ENCODE data around the gene PTPRN2.

The PTPRN2 gene

DNA sequence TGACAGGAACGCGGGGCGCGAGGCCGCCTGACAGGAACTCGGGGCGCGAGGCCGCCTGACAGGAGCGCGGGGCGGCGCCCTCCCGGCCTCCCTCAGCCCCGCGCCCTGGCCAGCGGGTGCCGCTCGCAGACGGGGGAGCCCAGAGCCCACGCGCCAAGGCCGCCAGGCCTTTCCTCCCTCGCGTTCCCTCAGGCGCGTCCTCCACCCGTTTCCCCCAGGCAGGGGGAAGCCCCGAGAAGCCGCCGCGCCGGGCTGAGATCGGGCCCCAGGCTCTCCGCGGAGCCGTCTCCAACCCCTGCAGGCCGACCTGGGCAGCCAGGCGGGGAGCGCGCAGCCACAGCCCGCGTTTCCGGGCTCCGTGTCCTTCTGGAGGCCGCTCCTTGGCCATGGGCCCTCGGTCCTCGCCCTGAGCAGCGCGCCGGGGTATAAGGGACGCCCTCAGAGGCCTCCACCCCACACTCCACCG is 17.7 kb downstream of the PTPRN2 start:
- TF ChIP-seq, protein P1, sequence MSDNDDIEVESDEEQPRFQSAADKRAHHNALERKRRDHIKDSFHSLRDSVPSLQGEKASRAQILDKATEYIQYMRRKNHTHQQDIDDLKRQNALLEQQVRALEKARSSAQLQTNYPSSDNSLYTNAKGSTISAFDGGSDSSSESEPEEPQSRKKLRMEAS (IDR thresholded peaks at IDR 0.05; ENCODE audit: low read depth, low read length) = no peak
- TF ChIP-seq POLR2A (IDR thresholded peaks at IDR 0.05; ENCODE audit: extremely low read depth, insufficient read length) (no peak), MYC (IDR thresholded peaks at IDR 0.05; ENCODE audit: low read depth, low read length) (no peak)
- TF ChIP-seq, protein P2, sequence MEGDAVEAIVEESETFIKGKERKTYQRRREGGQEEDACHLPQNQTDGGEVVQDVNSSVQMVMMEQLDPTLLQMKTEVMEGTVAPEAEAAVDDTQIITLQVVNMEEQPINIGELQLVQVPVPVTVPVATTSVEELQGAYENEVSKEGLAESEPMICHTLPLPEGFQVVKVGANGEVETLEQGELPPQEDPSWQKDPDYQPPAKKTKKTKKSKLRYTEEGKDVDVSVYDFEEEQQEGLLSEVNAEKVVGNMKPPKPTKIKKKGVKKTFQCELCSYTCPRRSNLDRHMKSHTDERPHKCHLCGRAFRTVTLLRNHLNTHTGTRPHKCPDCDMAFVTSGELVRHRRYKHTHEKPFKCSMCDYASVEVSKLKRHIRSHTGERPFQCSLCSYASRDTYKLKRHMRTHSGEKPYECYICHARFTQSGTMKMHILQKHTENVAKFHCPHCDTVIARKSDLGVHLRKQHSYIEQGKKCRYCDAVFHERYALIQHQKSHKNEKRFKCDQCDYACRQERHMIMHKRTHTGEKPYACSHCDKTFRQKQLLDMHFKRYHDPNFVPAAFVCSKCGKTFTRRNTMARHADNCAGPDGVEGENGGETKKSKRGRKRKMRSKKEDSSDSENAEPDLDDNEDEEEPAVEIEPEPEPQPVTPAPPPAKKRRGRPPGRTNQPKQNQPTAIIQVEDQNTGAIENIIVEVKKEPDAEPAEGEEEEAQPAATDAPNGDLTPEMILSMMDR (IDR thresholded peaks at IDR 0.05; ENCODE audit: low read depth, low read length) = no peak
- no peak overlapping the region for H3K4me3 ChIP-seq (ENCODE audit: low read depth, low read length)
- DNase-seq (ENCODE audit: low read depth) = no peak

DNA sequence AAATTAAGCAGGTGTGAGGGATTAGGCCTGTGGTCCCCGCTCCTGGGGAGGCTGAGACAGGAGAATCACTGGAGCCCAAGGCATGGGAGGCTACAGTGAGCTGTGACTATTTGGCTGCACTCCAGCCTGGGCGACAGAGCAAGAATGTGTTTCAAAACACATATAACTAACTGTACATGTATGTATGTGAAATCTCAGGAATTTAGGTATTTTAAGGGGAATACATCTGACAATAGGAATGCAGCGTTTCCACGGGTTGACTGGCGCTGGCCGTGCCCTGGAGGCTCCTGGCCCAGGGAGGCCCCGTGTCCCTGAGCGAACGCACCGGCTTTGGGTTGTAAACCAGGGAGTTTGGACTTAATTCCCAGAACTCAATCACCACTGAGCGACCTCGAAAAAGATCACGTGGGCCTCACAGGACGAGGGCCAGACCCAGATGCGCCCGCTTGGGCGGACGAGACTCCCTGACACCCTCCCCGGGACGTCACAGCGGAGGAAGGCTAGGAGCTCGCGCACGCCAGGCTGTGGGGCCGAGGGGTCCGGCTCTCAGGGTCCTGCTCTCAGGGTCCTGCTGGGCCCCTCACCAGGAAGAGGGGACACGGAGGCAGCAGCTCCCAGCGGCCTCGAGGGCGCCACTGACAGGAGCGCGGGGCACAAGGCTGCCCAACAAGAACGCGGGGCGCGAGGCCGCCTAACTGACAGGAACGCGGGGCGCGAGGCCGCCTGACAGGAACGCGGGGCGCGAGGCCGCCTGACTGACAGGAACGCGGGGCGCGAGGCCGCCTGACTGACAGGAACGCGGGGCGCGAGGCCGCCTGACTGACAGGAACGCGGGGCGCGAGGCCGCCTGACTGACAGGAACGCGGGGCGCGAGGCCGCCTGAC is 18.4 kb downstream of the PTPRN2 start:
- no peak overlapping the region for H3K4me3 ChIP-seq (ENCODE audit: low read depth, low read length)
- no peak for DNase-seq (ENCODE audit: low read depth)

DNA sequence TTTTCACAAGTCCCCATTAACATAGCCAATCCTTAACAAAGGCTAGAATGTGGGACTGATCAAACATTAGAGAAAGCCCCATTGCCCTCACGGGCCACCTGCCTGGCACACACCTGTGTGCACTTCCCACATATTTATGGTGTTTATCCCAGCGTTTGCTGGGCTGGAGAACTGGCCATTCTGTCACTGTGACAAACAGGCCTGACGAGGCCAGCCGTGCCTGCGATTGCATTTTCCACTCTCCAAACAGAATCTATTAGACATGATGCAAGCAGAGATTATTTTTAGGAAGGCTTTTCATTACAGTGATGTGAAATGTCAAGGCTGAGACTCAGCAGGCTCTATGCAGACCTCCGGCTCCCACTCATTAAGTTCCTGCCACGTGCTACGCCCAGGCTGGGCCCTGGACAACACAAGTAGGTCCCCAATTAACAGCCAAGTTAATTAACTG is 20.4 kb downstream of the PTPRN2 start:
- H3K4me3 ChIP-seq (ENCODE audit: low read depth, low read length) = no peak overlapping the region
- DNase-seq (ENCODE audit: low read depth) = peak; percentile 64
- TF ChIP-seq MYC (IDR thresholded peaks at IDR 0.05; ENCODE audit: low read depth, low read length) = peak; percentile 54; the same call in 1 of the 2 replicates
- TF ChIP-seq, protein P1 (IDR thresholded peaks at IDR 0.05; ENCODE audit: low read depth, low read length) = peak; percentile 87
- TF ChIP-seq POLR2A (IDR thresholded peaks at IDR 0.05; ENCODE audit: extremely low read depth, insufficient read length) = no peak

More for the DNA sequence above, 18.4 kb downstream of the PTPRN2 start:
- no peak for TF ChIP-seq POLR2A (IDR thresholded peaks at IDR 0.05; ENCODE audit: extremely low read depth, insufficient read length)
- TF ChIP-seq, protein P2 (IDR thresholded peaks at IDR 0.05; ENCODE audit: low read depth, low read length) = no peak
- TF ChIP-seq, protein P1 (IDR thresholded peaks at IDR 0.05; ENCODE audit: low read depth, low read length) = no peak
- TF ChIP-seq MYC (IDR thresholded peaks at IDR 0.05; ENCODE audit: low read depth, low read length) = no peak

DNA sequence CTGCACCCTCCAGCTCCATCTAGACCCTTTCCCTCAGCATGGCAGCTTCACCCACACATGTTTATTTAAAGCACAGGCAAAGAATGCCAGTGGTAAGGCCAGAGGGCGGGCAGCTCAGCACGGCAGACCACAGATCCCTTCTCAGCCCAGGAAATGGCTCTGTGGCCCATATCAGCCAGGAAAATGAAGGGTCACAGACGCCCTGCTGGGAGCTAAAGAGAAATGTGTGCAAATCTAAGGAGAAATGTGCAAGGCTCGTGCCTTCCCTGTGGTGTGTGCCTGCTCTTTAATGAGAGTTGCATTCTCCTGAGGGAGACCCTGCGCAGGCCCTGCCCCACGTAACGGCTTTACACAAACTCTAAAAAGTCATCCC is 23.0 kb downstream of the PTPRN2 start:
- no peak overlapping the region for H3K4me3 ChIP-seq (ENCODE audit: low read depth, low read length)
- TF ChIP-seq, protein P1 (IDR thresholded peaks at IDR 0.05; ENCODE audit: low read depth, low read length) = no peak
- no peak for TF ChIP-seq POLR2A (IDR thresholded peaks at IDR 0.05; ENCODE audit: extremely low read depth, insufficient read length)
- TF ChIP-seq MYC (IDR thresholded peaks at IDR 0.05; ENCODE audit: low read depth, low read length) = no peak
- TF ChIP-seq, protein P2 (IDR thresholded peaks at IDR 0.05; ENCODE audit: low read depth, low read length) = no peak
- DNase-seq (ENCODE audit: low read depth) = no peak

DNA sequence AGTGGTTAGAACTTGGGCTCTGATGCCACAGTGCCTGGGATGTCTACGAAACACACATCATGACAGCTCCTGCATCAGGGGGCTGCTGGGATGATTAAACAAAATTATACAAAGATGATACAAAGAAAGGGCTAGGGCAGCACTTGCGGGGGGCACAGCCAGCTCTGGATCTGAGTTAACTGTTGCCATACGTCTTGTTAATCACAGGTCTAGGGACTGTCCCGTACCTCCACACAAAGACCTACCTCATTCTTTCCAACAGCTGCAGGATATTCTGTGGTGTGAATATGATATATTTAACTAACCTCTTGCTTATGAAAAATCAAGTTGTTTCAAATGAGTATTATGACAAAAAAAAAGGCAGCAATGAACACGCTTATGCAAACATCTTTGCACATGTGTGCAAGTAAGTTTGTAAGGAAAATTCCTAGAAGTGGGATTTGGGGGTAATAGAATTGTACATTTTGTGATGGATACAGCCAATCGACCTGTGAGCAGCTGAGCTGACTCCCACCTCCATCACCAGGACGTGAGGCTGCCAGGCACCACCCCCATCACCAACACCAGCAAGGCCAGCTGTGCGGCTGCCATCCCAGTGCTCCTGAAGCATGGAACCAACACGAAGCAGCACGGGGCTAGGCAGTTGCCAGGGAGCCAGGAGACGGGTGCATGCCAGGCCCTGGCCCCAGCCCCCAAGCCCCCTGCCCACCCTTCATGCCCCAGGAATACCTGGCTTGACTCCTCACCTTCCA is 23.5 kb downstream of the PTPRN2 start:
- TF ChIP-seq, protein P2 (IDR thresholded peaks at IDR 0.05; ENCODE audit: low read depth, low read length) = no peak
- no peak overlapping the region for H3K4me3 ChIP-seq (ENCODE audit: low read depth, low read length)
- DNase-seq (ENCODE audit: low read depth) = no peak

DNA sequence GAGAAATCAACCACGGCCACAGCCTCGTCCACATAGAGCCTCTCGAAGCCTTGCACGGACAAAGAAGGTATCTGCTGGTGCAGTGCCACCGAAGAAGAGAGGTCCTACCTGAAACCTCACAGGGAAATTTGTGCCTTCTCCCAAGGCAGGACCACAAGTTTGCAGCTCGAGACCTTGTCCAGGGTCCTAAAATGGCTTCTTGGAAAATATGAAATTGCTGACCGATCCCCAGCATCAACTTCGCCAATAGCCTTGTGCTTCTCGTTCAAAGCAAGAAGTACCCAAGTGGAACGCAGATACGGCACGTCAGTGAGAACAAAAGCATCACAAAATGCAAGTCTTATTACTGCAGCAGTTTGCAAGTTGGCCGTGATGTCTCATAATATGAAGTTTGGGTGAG is 24.6 kb downstream of the PTPRN2 start:
- no peak for DNase-seq (ENCODE audit: low read depth)
- TF ChIP-seq MYC (IDR thresholded peaks at IDR 0.05; ENCODE audit: low read depth, low read length) (no peak), POLR2A (IDR thresholded peaks at IDR 0.05; ENCODE audit: extremely low read depth, insufficient read length) (no peak)
- TF ChIP-seq, protein P2 (IDR thresholded peaks at IDR 0.05; ENCODE audit: low read depth, low read length) = no peak
- TF ChIP-seq, protein P1 (IDR thresholded peaks at IDR 0.05; ENCODE audit: low read depth, low read length) = no peak

More for the DNA sequence above, 24.6 kb downstream of the PTPRN2 start:
- H3K4me3 ChIP-seq (ENCODE audit: low read depth, low read length) = no peak overlapping the region
